ENCODE results near the gene ACBD6. TPM values are rescaled to one million over a fixed set of nuclear protein-coding genes. Genes with fewer than 3 reads are reported as not detected.

Gene ACBD6
- total RNA-seq, 1 donor from 2014 or later = 49.1 TPM

DNA sequence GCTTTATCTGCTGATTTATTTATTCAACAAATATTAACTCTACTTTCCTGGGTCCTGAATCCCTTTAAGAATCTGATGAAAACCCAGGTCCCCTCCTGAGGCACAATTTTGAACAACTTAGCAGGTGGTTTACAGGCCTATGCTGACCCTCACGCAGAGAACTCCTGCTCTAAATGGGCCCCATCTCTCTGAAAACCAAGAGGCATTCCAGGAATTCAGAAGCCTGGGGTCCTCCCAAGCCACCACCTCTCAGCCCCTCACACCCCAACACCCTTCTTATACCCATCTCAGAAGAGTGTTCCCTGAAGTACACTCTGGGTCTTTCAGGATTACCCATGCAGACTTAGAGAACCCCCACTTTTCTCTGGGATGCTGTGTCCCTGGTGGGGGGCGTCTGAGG lies 237.8 kb downstream of the ACBD6 start:
- TF ChIP-seq, protein P1, sequence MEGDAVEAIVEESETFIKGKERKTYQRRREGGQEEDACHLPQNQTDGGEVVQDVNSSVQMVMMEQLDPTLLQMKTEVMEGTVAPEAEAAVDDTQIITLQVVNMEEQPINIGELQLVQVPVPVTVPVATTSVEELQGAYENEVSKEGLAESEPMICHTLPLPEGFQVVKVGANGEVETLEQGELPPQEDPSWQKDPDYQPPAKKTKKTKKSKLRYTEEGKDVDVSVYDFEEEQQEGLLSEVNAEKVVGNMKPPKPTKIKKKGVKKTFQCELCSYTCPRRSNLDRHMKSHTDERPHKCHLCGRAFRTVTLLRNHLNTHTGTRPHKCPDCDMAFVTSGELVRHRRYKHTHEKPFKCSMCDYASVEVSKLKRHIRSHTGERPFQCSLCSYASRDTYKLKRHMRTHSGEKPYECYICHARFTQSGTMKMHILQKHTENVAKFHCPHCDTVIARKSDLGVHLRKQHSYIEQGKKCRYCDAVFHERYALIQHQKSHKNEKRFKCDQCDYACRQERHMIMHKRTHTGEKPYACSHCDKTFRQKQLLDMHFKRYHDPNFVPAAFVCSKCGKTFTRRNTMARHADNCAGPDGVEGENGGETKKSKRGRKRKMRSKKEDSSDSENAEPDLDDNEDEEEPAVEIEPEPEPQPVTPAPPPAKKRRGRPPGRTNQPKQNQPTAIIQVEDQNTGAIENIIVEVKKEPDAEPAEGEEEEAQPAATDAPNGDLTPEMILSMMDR (conservative IDR thresholded peaks at IDR 0.05) = no peak
- peak overlapping the region; percentile 16 for H3K27ac Mint-ChIP-seq
- H3K4me3 Mint-ChIP-seq = no peak overlapping the region
- no peaks in the 10 kb centered on the region for H3K36me3 Mint-ChIP-seq
- peaks cover 17% of the 10 kb centered on the region for H3K27me3 Mint-ChIP-seq
- H3K4me1 Mint-ChIP-seq (ENCODE audit: unreplicated experiment) = peaks cover 26% of the 10 kb centered on the region
- H3K9me3 Mint-ChIP-seq = no peaks in the 10 kb centered on the region
- no peak for DNase-seq (ENCODE audit: extremely low spot score, unreplicated experiment)

DNA sequence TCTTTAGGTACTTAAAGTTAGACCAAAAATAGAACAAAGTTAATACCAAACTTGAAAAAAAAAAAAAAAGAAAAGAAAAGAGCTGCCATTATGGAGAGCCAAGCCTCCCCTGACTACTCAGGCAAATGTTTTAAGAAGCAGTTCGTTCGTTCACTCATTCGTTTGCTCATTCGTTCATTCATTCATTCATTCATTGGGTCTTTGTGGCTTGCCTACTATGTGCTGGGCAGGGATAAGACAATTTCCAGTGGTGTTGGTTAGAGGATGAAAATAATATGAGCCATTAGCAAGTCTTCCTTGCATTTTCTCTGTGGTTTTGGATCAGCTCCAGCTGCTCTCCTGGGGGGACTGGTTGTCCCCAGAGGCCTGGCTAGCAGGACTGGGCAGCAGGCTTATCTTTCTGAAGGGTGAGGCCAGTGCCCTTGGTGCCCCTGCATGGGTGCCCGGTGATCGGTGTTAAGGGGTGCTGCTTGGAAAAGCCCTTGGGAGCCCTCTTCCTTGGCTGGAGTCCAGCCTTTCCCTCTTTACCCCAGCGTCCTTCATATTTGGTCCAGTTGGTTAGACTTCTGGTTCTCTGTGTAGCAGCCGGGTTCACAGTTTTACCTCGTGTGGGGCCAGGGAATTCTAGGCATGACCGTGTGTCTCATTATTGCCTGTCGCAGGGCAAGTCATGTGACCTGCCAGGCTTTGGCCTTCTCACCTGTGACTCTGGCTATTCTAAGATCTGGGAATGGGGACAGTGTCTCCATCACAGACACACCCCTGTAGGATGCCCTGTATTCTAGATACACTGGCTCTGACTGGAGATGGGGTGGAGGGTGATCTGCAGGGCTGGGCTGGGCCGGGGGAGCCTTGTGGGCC lies 239.5 kb downstream of the ACBD6 start:
- Mint-ChIP-seq H3K27ac (no peak overlapping the region), H3K9me3 (no peaks in the 10 kb centered on the region), H3K4me1 (ENCODE audit: unreplicated experiment) (peaks cover 14% of the 10 kb centered on the region)

DNA sequence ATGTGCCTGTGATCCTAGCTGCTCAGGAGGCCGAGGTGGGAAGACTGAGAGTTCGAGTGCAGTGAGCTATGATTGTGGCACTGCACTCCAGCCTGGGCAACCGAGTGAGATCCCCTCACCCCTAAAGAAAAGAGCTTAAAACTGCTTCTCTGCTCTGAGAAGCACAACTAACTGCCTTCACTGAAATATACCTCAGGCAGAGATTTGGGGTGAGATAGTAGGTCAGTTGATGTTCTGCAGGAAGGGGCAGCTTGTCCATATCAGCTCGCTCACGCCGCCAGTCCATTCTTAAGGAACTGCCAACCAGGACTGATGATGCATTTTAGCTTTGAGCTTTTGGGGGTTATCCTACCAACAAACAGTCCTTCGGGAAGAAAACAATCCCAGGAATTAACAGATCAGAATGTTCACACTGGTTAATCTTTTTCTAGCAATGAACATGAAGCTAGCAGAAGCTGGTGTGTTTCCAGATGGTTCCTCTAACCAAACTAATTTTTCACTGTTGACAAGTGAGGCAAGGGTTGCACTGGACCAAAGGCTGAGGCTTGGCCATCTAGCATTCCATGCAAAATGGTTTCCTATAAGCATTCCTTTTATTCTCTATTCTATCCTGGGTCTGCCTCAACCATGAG lies 240.7 kb downstream of the ACBD6 start:
- H3K4me1 Mint-ChIP-seq (ENCODE audit: unreplicated experiment) = peaks cover 9% of the 10 kb centered on the region
- TF ChIP-seq, protein P1 (conservative IDR thresholded peaks at IDR 0.05) = no peak
- no peaks in the 10 kb centered on the region for H3K36me3 Mint-ChIP-seq
- H3K9me3 Mint-ChIP-seq = no peaks in the 10 kb centered on the region
- no peak overlapping the region for H3K4me3 Mint-ChIP-seq
- no peak overlapping the region for H3K27ac Mint-ChIP-seq
- DNase-seq (ENCODE audit: extremely low spot score, unreplicated experiment) = no peak
- H3K27me3 Mint-ChIP-seq = peaks cover 32% of the 10 kb centered on the region

More for the DNA sequence above, 239.5 kb downstream of the ACBD6 start:
- DNase-seq (ENCODE audit: extremely low spot score, unreplicated experiment) = no peak
- peaks cover 26% of the 10 kb centered on the region for H3K27me3 Mint-ChIP-seq
- H3K4me3 Mint-ChIP-seq = no peak overlapping the region
- no peaks in the 10 kb centered on the region for H3K36me3 Mint-ChIP-seq
- TF ChIP-seq, protein P1 (conservative IDR thresholded peaks at IDR 0.05) = no peak

DNA sequence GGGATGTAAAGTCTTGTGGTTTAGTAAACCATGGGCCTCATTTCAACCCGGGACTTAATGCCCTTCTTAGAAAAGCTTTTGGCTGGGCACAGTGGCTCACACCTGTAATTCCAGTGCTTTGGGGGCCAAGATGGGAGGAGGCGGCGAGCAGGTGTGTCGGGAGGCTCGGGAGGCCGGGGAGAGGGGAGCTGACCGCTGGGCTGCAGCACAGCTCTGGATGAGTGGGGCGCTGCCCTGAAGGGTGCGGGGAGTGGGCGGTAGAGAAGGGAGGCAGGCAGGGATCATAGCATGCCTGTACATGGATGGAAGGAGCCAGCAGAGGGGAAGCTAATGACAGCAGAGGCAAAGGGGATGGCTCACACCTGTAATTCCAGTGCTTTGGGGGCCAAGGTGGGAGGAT lies 241.3 kb downstream of the ACBD6 start:
- H3K27ac Mint-ChIP-seq = no peak overlapping the region
- no peaks in the 10 kb centered on the region for H3K36me3 Mint-ChIP-seq
- TF ChIP-seq, protein P1 (conservative IDR thresholded peaks at IDR 0.05) = no peak
- H3K9me3 Mint-ChIP-seq = no peaks in the 10 kb centered on the region
- peaks cover 36% of the 10 kb centered on the region for H3K27me3 Mint-ChIP-seq
- DNase-seq (ENCODE audit: extremely low spot score, unreplicated experiment) = no peak
- peaks cover 9% of the 10 kb centered on the region for H3K4me1 Mint-ChIP-seq (ENCODE audit: unreplicated experiment)
- H3K4me3 Mint-ChIP-seq = no peak overlapping the region

DNA sequence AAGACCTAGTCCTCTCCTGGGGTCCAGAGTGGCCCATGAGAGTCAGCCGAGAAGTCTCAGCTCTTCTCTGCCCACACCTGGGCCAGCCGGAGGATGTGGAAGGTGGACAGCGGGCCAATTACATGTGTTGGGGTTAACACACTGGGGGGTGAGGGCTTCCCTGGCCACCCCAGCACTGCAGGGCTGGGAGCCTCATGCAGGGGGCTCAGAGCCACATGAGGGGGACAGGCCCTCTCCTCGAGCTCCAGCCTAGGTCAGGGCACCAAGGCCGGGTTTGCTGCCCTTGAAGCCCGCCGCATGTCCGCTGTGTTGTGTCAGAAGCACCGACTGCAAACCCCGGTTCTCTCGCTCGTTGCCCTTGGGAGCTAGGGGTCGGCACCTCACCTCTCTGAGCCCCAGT lies 241.8 kb downstream of the ACBD6 start:
- H3K27ac Mint-ChIP-seq = no peak overlapping the region
- TF ChIP-seq, protein P1 (conservative IDR thresholded peaks at IDR 0.05) = no peak
- no peaks in the 10 kb centered on the region for H3K36me3 Mint-ChIP-seq
- no peak overlapping the region for H3K4me3 Mint-ChIP-seq
- no peak for DNase-seq (ENCODE audit: extremely low spot score, unreplicated experiment)
- peaks cover 6% of the 10 kb centered on the region for H3K4me1 Mint-ChIP-seq (ENCODE audit: unreplicated experiment)
- H3K27me3 Mint-ChIP-seq = peaks cover 36% of the 10 kb centered on the region
- H3K9me3 Mint-ChIP-seq = no peaks in the 10 kb centered on the region

Measured in type B pancreatic cell (in vitro differentiated cells).